ENCODE results near the gene PLAAT2.

DNA sequence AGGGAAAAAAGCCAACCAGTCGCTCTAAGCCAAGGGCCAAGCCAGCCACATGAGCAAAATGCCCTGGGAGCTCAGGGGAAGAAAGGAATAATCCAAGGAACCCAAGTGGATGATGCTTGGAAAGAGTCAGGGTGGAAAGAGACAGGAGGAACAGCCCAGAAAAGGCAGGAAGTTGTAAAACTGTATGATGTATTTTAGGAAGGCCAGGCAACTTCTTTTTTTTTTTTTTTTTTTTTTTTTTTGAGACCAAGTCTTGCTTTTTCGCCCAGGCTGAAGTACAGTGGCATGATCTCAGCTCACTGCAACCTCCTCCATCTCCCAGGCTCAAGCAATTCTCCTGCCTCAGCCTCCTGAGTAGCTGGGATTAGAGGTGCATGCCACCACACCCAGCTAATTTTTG, 55.7 kb downstream of the PLAAT2 start:
- TF ChIP-seq, protein P1, sequence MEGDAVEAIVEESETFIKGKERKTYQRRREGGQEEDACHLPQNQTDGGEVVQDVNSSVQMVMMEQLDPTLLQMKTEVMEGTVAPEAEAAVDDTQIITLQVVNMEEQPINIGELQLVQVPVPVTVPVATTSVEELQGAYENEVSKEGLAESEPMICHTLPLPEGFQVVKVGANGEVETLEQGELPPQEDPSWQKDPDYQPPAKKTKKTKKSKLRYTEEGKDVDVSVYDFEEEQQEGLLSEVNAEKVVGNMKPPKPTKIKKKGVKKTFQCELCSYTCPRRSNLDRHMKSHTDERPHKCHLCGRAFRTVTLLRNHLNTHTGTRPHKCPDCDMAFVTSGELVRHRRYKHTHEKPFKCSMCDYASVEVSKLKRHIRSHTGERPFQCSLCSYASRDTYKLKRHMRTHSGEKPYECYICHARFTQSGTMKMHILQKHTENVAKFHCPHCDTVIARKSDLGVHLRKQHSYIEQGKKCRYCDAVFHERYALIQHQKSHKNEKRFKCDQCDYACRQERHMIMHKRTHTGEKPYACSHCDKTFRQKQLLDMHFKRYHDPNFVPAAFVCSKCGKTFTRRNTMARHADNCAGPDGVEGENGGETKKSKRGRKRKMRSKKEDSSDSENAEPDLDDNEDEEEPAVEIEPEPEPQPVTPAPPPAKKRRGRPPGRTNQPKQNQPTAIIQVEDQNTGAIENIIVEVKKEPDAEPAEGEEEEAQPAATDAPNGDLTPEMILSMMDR (IDR thresholded peaks at IDR 0.05), result no peak
- no peak for TF ChIP-seq POLR2A (IDR thresholded peaks at IDR 0.05)
